ENCODE results near the gene MX1. TPM values are rescaled to one million over a fixed set of nuclear protein-coding genes. Genes with fewer than 3 reads are reported as not detected.

Gene MX1
- total RNA-seq, 1 experiment from 2014 or later = 2.0 TPM

DNA sequence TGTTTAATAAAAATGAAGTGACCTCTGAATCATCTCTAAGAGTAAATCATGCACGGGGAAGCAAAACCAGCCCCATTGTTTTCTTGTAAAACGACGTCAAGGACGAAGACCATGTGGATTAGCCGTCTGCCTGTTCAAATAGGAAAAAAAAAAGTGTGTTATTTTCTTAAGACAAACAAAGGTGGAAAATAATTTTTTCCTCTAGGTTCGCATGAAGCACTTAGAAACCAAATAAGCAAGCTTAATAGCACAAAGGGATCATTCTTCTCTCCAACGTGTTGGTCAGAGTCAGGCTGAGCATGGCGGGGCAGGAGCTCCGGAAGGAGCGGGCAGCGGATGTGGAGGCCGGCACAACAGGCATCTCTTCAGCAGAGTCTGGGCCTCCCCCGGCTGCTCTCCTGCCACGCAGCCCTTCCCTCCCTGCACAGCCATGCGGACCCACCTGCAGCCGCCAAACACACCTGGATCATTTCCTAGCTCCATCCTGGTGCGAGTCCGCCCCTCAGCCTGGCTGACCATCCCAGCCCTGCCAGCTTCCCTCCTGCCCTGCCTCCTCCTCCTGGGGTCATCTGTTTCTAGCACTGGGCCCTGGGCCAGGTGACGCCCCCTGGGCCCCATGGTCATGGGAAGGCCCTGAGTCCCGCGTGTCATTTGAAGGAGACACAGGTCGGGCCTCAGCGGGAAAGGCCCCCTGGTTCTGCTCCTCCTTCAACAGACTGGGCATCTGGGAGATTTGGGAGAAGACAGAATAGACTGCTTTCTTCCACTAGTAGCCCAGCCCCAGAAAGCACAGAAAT lies 40.2 kb downstream of the MX1 start (continued):
- no peak for TF ChIP-seq TCF7L2 (IDR thresholded peaks at IDR 0.05; ENCODE audit: borderline replicate concordance, extremely low read depth, insufficient read depth, insufficient read length)

DNA sequence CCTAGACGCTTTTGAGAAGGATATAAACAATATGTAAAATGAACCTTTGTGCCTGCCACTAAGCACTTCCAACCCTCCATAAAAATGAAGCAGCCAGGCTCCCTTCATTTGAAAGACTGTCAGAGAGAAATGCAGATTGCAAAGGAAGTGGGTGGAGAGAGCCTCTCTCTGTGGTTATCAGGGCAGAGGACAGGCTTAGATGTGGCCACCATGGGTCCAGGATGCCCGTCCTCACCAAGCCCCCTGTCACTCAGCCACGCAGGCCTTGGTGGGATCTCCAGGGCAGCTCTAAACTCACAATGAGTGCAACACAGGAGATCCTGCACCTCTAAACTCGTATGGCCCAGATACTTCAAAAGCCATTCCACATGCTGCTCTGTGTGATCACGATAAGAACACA lies 44.0 kb downstream of the MX1 start:
- H3K27me3 ChIP-seq (ENCODE audit: insufficient read depth, low read length) = peaks cover 4% of the 10 kb centered on the region; the same call in 1 of the 2 replicates
- ATAC-seq = no peak
- no TSS peak for BruUV-seq (replicated peaks)
- no peaks in the 10 kb centered on the region for H3K9me3 ChIP-seq (ENCODE audit: control insufficient read depth in 1 of 2, insufficient read depth in 1 of 2, low read depth in 1 of 2, low read length in 2 of 2)
- TF ChIP-seq EGR1 (IDR thresholded peaks at IDR 0.05; ENCODE audit: low read depth) (no peak), EZH2phosphoT487 (IDR thresholded peaks at IDR 0.05; ENCODE audit: borderline replicate concordance) (no peak), SP1 (IDR thresholded peaks at IDR 0.05; ENCODE audit: low read depth) (no peak), SIN3A (IDR thresholded peaks at IDR 0.05; ENCODE audit: low read depth) (no peak), TCF7L2 (IDR thresholded peaks at IDR 0.05; ENCODE audit: borderline replicate concordance, extremely low read depth, insufficient read depth, insufficient read length) (no peak), RAD21 (IDR thresholded peaks at IDR 0.05; ENCODE audit: low read depth) (no peak), ZNF274 (IDR thresholded peaks at IDR 0.05; ENCODE audit: low read depth, low read length) (no peak), ATF3 (IDR thresholded peaks at IDR 0.05) (no peak)
- H3K79me2 ChIP-seq (ENCODE audit: insufficient read depth, low read length) = no peaks in the 10 kb centered on the region
- RAD21 ChIA-PET (ENCODE audit: low non-redundant PET in 1 of 2, low total read pairs in 2 of 2, uncharacterized antibody in 2 of 2, unreplicated experiment in 2 of 2) = no interaction called here
- H3K9ac ChIP-seq (ENCODE audit: low read length) = no peak overlapping the region
- POLR2A ChIA-PET = no interaction called here
- no peaks in the 10 kb centered on the region for H4K20me1 ChIP-seq (ENCODE audit: insufficient read depth)
- peaks cover 0 to 9% of the 10 kb centered on the region in 2 experiments; a peak in 2 of 4 replicates for H3K4me1 ChIP-seq (ENCODE audit: control insufficient read depth in 1 of 2, insufficient read depth in 2 of 2, low read length in 2 of 2)
- no peak for DNase-seq (ENCODE audit: low read depth, low spot score)
- H3K9me2 ChIP-seq (ENCODE audit: insufficient read depth) = no peaks in the 10 kb centered on the region
- H3K4me3 ChIP-seq (replicated peaks in 1 of 2; ENCODE audit: low read depth in 1 of 2, low read length in 2 of 2) = no peak overlapping the region
- no peaks in the 10 kb centered on the region for H3K36me3 ChIP-seq (ENCODE audit: control insufficient read depth in 1 of 2, insufficient read depth in 2 of 2, low read length in 2 of 2)
- no peak overlapping the region for H2AFZ ChIP-seq (ENCODE audit: low read depth, low read length, poor library complexity, severe bottlenecking)
- H3K4me2 ChIP-seq (ENCODE audit: low read length) = no peak overlapping the region
- no peak overlapping the region for H3K27ac ChIP-seq (ENCODE audit: low read depth, low read length)
- CTCF ChIA-PET = no interaction called here
- intact Hi-C loops (cut with micrococcal nuclease) = no loop called here
